NCI-H2171 treated with DMSO at 0.1 percent for 48 hours (cell line): Measurements from ENCODE around the gene STS.
"Not testable (repeated sequence)": the region's sequence is repeated elsewhere in the genome, so short reads cannot be mapped to it uniquely, and the experiment has no call there.

ENCODE experiments used
- DNase-seq: peaks from one replicate; lab custom pipeline; 2025; lab: John Stamatoyannopoulos, UW

The STS gene

DNA sequence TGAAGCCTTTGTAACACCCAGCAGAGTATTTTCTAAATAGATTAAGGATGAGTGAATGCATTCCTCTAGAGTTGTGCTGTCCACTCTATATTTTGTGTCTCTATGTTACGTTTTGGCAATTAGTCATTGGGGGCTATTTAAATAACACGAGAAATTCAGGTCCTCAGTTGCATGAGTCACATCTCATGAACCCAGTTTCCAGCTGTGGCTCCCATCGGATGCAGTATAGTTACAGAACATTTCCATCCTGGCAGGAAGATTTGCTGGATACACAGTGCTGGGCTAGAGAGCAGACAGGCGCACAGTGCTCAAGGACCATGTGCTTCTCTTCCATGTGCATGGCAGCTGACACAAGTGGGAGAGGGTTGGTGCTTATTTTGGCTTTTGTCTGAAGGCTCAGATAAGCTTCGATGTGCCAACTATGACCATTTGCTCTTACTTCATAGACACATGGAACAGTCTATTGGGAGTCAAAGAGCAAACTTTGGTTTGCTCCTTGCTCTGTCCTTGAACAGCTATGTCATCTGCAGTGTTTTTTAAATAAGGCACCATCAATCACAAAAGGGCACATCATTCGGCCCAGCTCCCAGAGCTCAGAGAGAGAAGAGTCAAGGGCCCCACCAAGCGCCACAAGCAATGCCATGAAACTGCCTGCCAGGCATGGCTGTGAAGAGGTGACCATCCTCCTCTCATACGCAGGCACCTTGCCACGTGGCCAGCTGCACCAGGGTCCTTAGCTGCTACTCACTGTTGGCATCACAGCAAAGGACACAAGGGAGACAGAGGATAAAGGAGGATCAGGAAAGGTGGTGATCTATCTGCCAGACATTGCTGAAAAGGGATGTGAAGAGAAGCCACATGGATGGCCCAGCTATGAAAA, 8.1 kb upstream of the STS start:
- DNase-seq = no peak

DNA sequence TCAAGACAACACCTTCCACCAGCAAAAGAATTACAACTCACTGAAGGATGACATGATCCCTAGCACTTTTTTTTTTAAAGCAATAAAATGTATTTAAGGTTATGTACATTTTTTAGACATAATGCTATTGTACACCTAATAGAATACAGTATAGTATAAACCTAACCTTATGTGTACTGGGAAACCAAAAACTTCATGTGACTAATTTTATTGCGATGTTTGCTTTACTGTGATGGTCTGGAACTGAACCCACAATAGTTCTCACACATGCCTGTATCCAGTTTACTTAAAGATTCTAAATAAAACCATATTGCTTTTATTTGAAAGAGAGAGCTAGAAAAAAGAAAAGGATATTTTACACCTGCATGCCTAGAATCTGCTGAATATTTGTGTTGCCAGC, 4.4 kb upstream of the STS start:
- DNase-seq = no peak

- no peak for DNase-seq
Observed at GRCh38 chrX:7143941-7144525, 3.5 kb upstream of the STS start.

GRCh38 chrX:7145454-7145853, 2.1 kb upstream of the STS start:
- DNase-seq = no peak

DNA sequence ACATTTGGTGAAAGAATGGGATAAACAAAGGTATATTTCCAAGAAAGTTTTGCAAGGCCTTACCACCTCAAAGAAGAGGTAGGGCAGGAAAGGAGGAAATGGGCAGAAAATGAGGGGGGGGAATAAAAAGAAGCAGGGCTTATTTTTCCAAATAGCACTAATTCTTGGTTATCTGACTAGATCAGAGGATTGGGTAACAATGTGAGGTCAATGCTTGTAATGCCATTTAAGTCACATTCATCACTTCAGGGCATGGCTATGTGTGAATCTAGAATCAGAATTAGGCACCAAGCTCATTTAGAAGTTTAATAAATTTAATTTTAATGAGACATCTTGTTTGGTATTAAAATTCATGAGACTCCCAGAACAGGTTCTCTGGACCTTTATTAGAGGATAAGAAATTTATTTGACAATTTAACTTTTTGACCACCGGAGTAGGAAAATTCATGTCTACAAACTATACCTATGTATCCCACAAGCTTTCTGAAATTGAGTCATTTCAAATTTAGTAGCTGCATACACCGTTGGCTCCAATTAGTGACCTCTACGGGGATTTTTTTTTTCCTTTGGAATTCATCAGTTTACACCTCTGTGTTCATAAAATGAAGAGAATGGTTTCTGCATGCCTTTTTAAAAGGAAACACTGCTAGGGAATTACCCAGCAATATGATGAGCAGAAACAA, 1.4 kb upstream of the STS start:
- no peak for DNase-seq

DNA sequence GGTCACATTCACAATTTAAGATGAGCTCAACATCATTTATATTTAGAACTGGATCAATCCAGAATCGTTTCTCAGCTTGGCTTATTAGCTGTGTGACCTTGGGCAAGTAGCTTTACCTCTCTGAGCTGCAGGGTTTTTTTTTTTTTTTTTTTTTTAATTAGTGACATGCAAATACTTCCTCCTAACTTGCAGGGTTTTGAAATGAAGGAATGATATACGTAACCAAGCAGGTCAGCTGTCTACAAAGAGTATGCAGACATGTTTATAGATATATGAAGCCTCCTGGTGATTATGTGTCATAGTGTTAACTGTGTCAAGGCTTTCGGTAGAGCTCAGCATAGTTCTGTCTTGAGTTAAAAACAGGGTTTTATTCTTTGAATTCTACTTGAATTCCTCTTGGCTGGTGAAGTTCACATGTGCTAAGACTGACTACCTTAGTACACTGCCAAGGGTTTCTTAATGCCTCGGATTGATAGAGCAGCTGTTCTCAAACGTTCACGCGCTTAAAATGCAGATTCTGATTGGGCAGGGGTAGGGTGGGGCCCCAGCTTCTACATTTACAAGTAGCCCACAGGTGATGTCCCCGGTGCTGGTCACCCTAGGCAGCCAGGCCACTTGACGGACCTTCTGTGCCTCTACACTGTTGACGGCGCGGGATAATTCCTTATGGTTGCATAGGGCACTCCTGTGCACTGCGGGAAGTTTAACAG, 654 bp upstream of the STS start:
- DNase-seq = peak; percentile 4

- peak; percentile 75 for DNase-seq
Observed at GRCh38 chrX:7147978-7148854, 704 bp downstream of the STS start, which contains the start of gene PUDP. PUDP (minus strand) TSS chrX:7148153; CDS start chrX:7148113, 40 bp downstream.

- DNase-seq = no peak
Observed at GRCh38 chrX:7149411-7149810, 1.9 kb downstream of the STS start.

GRCh38 chrX:7153231-7153630, 5.7 kb downstream of the STS start:
- DNase-seq = no peak

DNA sequence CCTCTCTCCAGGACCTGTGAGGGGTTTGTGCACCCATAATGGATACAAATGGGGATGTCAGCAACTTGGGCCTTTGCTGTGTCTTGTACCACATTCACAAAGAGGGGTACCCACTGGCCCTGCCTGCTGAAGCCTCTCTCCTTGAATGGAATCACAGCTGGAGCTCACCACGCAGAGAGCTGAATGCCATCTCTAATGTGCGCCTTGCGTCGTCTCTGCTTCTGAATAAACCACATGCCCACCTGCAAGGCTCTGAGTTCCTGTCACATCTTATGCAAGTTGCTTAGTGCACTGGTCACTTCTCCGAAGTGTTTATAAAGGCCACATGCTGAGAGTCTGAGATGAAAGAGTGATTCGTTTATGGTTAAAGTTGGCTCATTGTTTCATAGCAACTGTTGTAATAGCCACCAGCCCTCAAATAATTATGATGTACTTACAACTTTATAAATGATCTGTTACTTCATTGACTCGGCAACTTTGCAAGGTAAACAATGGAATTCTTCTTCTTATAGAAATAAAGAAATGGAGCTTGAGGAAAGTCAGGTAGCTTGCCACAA, 6.6 kb downstream of the STS start:
- no peak for DNase-seq

DNA sequence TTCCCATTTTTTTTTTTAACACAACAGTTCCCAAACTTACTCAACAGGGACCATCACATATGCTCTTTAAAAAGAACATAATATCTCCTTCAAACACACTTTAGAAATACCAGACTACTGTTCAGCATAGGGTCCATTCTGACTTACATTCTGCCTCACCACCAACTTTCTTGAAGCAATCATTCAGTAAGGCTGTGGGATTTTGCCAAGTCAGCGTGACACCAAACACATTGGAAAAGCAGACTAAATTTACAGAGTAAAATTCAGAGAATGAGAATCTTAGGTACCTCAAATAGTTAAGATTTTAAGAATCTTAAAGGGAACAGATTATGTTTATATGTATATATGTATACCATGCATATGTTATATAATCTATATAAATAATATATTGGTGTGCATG, 7.7 kb downstream of the STS start:
- DNase-seq = no peak

DNA sequence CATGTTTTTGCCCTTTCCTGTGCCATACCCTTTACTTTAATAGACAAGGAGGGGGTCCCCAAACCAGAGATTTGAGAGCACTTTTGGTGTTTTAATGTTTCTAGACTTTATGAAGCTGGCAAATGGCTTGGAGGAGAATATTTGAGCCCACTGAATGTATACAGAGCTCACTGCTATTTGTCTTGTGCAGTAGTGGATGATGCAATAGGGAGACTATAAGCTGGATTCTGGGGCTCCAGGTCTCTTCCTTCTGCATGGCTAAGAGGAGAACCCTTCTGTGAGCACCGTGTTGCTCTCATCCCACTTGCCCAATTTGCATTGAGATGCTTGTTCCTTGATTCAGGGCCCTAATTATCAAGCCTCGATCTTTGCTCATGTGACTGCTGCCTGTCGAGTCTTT, 9.4 kb downstream of the STS start:
- DNase-seq = no peak

DNA sequence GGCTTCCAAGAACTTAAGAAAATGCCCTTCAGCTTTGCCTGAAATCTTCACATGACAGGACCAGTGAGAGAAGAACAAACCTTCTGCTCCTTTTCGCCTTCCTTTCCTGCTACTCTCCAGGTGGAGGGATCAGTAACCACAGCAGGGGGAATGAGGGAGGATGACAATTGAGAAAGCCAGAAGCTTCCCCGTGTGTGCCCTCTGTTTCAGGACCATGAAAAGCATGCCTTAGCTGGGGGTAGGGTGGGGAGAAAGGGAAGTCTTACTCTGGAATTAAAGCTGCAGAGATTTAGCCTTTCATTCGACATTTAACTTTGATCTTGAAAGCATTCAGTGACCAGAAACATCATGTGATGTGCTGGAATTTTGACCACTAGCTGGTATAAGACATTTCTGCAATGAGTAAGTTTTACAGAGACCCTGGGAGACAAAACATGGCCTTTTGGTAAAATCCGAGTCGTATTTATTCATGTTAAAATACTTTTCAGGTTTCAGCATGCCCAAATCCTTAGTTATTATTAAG, 11.0 kb downstream of the STS start:
- no peak for DNase-seq

DNA sequence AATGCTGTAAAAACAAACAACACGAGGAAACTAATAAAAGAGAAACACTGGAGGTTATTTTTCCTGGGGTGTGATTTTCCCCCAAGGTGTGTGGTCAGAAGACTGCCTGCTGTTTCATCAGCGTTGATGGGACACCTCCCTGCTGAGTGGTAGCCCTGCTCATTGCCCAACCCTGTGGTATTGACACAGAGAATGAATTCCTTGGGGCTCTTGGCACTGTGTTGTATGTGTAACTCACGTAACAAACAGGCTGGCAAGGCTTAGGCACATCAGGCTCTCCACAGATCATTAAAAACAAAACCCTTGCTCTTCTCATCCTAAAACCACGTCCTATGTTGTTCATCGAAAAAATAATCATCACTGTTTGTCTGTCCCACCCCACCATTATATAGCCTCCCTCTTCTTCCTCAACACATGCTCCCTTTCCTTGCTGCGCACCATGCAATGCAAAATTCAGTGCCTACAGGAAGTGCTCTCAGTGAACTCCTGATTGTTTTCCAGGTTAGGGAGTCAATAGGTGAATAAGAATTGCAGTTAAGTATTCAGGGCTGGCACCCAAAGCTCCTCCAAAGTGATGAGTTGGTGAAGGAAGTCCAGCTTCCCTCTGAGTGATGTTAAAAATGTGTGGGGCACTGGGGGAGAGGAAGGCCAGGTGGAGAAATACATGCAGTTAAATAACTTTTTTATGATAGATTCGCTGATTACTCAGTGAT, 11.8 kb downstream of the STS start:
- DNase-seq = no peak

GRCh38 chrX:7163146-7163677, 15.7 kb downstream of the STS start:
- DNase-seq = no peak

GRCh38 chrX:7164174-7164573, 16.7 kb downstream of the STS start:
- no peak for DNase-seq

DNA sequence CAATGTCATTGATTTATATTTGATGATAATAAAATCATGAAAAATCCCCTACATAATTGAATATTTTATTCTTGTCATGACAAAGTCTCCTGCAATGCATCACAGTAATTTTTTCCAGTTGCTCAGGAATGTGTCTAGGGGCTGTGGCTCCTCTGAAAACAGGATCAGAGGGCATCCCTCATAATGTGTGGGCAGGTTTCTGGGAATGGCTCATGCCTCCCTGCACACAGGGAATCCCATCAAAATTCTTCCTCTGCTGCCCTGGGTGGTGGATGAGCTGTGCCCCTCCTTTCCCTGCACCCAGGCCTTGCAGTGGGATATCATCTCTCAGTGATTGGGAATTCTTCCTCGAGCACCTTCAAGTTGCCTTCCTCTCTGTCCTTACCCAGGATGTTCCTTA, 20.9 kb downstream of the STS start:
- no peak for DNase-seq

- no peak for DNase-seq
Observed at GRCh38 chrX:7169627-7170026, 22.1 kb downstream of the STS start.

DNA sequence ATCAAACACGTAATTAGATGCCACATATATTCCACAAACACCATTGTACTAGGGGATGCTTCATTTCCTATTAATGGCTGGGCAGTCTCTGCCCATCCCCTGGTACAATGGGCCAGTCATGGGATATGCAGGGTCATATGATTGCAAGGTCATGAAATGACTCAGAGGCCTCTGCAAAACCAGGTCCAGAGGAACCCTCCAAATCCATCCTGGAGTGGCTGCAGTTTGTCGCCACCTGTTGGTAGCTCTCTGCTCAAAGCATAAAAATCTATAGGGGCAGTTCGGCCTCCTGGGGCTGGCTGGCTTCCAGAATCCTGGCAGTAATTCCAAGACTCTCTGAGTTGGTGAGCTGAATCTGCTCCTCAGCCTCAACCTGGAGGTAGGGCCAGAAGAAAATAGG, 23.4 kb downstream of the STS start:
- DNase-seq = no peak

DNA sequence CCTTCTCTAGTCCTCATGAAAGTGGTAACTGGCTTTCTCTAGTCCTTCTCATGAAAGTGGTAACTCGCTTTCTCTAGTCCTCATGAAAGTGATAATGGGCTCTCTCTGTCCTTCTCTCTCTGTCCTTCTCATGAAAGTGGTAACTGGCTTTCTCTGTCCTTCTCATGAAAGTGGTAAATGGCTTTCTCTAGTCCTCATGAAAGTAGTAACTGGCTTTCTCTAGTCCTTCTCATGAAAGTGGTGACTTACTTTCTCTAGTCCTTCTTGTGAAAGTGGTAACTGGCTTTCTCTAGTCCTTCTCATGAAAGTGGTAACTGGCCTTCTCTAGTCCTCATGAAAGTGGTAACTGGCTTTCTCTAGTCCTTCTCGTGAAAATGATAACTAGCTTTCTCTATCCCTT, 31.3 kb downstream of the STS start:
- not testable (repeated sequence) for DNase-seq
